Islet precursor cell (in vitro differentiated cells): ENCODE data around the gene CCDC88C.
"Not testable (repeated sequence)": the region's sequence is repeated elsewhere in the genome, so short reads cannot be mapped to it uniquely, and the experiment has no call there.

ENCODE experiments used
- DNase-seq: peaks from one replicate; pipeline ENCODE4 v3.0.0-alpha.2; 2018

Gene CCDC88C

DNA sequence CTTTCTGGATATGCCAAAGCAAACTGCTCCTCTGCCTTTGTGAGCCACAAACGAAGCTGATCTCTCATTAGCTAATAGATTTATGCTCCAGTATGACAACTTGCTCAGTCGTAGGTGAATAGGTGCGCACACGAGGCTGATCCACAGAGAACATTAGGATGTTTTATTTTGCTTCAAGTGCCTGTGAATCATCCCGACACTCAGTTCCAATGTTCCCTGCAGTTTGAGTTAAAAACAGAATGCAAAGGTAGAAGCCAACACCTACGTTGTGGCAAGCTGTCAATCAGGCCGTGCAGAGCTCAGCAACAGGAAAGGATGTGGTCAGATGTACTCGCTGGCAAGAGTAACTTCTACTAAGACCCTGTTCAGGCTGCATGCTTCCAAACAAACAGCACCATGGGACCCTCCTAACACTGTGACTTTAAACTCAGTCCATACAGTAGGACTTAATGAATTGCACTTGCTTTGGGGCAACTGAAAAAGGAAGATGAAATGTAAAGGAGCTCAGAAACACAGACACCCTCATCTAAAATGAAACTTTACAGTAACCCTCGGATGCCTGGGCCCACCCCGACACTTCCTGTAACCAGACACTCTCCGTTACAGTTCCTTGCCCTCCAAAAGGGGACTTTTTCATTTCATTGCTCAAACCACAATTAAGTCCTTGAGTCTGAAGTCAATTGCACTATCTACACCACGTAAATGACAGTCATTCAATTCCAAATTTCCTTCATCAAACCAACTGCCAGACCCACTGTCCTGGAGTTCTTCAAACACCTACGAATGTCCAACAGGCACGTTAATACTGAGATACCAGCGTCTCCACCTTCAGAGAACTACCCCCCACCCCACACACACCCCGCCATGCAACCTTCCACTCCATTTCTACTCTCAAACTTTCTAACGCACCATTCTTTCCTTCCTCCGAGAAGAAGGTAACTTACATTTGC lies 1.6 kb downstream of the CCDC88C start:
- peak; percentile 68 for DNase-seq

DNA sequence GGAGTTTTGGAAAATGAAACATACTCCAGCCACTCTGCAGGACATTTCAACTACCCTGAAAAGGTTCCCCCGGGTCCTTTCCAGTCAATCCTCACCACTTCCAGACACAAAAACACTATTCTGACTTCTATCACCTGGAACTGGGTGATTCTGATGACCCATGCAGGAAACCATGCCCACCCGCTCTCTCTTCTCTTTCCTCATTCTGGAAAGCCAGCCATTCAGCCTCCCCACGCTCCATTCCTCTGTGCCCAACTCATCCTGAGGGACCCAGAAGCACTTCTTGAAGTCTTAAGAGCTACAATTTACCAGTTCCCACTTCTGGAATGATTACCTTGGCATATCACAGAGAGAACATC lies 3.2 kb downstream of the CCDC88C start:
- DNase-seq: no peak

GRCh38 chr14:91413547-91414474 lies 3.8 kb downstream of the CCDC88C start:
- DNase-seq: peak; percentile 84

- peak; percentile 4 for DNase-seq
Measured at GRCh38 chr14:91412939-91413338, 4.7 kb downstream of the CCDC88C start.

DNA sequence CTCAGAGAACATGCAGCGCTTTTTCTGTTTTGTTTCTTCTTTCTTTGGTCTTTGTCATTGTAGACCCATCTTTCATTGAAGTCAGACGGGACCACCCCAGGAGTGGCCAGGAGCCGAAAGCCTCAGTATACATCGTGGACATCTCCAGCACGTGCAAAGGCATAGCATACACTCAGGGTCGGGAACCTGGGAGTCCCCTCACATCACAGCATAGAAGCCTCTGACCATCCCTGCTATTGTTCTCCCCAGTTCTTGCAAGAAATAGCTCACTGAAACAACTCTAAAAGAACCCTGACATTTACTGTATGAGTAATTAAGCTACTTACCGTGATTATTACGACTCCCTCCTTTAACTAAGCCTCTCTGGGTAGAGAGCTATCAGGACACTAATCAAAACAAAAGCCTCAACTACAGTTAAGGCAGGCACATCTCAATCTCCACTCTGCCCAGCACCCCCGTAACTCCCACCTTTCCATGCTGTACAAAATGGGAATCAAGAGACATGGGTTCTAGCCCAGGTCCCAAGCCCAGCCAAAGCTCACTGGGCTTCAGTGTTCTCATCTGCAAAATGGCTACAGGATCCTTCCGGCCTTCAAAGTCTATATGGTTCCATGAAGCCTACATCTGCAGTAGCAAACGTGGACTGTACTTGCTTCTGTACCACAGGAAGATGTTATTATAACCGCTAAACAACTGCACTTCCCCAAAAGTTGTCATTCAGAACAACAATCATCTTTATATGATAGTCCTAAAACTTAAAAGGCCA lies 6.7 kb downstream of the CCDC88C start:
- no peak for DNase-seq

DNA sequence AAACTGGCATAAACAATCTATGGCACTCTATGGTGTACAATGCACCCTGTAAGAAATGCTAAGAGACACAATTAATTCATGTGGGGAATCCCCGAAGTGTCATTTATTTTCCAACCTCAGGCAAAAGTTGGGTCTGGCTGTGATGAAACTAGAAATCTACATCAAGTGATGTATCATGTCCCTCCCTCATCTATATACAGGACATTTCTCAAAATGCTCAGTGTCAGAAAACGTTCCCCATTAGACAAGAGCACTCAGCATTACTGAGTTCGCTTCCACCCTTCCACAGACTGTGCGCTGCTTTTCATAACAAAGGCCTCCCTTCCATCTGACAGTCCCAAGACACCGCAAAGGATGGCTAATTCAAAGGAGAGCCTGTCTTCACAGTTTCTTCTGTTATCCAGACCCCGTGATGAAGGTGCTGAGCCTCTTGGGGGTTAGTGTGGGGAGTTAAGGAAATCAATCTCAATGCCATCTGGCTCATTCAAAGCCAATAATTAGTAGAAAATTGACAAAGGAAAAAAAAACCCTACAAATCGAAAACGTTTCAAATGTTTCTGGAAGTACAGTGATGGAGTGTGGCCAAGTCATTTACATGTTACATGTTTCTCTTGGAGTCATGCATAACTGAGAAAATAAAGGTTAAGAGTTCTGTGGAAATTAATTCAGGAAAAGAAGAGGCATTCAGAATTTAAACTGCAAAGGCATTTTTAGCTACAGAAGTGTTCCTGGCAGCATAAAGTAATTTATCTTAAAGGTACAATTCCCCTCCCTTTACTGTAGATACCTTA lies 7.5 kb downstream of the CCDC88C start:
- DNase-seq: no peak

DNA sequence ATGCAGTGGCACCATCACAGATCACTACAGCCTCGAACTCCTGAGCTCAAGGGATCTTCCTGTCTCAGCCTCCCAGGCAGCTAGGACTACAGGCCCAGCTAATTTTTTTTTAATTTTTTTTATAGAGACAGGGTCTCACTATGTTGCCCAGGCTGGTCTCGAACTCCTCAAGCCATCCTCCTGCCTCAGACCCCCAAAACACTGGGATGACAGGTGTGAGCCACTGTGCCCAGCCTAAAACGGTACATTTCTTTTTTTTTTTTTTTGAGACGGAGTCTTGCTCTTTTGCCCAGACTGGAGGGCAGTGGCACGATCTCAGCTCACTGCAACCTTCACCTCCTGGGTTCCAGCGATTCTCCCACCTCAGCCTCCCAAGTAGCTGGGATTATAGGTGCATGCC lies 8.4 kb downstream of the CCDC88C start:
- not testable (repeated sequence) for DNase-seq

DNA sequence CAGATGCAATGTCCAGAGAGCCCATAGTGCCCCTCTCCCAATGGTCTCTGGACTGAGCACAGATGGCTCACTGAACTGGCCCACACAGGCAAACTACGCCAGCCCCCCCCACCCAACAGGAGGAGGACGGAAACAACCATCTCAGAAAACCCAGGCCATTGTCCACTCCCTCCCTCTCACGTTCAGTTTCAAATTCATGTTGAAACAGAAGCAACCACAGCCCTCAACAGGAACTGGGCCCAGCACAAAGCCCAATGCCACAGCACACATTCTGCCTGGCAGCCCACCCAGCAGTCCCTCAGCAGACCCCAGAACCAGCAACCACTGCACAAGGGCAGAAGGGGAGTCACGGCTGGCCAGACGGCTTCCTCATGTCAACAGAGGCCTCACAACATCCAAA lies 10.6 kb downstream of the CCDC88C start:
- DNase-seq: no peak

DNA sequence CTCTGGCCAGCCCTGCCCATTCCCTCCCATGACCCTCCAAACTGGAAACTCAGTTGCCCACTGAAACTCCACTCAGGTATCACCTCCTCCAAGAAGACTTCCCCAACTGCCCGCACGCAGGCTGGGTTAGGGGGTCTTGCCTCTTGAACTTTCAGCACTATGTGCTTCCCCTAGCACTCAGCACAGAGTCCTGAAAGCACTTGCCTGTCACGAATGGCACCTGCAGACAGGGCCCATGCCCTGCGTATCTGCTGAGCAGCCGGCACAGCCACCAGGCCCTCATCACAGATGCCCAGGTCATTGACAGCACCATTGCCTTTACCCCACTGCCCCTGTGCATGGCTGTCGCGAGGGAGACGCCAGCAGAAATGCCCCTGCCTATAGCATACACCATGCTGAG lies 11.2 kb downstream of the CCDC88C start:
- no peak for DNase-seq

DNA sequence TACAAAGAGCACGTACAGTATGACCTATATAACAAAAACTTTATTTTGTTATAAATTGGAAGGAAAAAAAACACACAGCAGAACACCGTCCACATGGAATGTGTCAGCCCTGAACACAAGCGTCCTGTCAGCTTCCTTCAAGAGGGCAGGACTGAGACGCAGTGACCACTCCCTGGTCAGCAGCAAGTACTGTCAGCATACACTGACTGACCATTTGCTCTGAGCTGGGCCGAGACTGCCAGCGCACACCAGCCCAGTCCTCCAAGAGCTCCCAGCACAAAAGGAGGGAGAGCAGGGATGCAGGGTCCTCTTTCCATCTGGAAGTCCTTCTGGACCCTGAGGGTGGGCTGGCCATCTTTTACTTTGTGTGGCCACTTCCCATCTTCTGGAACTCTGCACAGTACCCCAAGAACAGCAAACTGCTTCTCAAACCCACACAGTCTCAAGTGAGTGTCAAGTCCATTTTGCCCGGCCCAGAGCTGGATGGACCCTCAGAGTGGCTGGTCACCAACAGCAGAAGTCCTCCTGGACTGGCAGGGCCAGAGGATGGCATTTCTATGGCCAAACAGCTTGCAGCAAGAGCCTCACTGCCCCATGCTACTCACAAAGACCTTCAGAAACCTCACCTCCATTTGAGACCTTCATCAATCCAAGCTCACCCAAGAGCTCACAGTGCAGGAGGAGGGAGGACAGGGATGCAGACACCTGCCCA lies 11.7 kb downstream of the CCDC88C start:
- DNase-seq: no peak

- DNase-seq: no peak
Measured at GRCh38 chr14:91405241-91405721, 12.3 kb downstream of the CCDC88C start.

DNA sequence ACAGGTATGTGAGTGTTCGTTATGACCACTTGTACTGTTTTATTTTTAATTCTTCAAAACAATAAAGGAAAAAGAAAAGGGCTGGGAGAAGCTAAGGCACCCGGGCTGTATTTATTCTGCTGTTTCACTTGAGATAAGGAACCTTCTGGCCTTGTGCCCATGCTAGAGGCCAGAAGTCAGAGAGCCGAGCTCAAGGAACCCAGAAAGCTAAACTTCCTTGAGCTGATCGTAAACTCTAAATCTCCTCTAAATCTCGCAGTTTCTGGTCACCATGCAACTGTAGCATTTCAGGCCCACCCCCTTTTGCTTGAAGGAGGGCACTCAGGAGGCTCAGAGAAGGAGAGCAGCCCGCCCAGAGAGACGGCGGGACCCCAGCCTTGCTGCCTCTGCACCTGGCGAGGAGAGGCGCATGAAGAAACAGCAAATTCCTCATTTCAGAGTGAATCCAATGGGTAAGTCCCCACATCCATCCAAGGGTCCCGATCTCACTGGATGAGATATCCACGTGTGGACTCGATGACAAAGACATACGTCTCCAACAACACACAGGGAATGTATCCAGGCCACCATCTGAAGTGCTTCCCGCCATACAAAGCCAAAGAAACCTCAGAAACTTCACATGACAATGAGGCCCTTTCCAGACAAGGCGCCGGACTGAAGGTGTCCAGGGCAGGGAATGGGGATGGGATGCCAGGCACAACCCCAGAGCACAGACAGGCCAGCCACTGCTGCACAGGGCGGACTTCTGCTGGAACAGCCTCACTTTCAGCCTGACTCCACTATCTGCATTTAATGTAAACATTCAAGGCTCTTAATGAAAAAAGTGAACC lies 14.6 kb downstream of the CCDC88C start:
- DNase-seq: no peak

- DNase-seq: no peak
Measured at GRCh38 chr14:91402348-91402747, 15.3 kb downstream of the CCDC88C start.

- no peak for DNase-seq
Measured at GRCh38 chr14:91401751-91402150, 15.9 kb downstream of the CCDC88C start.

- DNase-seq: no peak
Measured at GRCh38 chr14:91400696-91401095, 16.9 kb downstream of the CCDC88C start.

DNA sequence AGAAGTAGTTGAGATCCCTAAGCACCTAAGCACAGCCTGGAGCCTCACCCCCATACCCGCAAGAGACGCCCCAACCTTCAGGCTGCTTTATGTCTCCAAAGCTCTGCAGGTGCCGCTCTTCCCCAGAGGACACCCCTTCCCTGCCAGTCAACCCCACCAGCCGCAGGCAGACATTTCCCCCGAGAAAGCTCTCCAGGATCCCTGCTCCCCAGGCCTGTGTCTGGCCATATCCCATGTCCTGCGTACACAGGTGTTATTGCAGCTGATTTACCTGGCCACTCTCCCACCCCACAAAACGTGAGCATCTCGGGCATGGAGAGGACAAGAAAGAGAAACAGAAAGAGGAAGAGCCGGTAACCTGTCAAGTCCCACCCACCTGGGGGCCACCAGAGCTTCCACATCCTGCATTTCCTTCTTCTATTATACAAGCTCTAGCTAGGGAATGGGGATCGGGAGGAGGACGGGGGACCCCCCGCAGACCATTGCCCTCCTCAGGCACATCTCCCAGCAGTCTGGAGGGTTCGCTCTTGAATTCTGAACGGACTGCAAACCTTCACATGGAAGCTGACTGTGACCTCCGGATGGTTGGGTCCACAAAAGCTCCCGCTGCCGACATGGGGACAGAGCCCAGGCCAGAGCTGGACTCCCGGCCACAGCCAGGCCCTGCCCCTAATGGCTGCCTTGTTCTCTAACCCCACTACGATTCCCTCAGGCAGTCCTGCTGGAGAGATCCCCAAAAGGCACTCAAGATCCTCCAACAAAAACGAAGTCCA lies 17.6 kb downstream of the CCDC88C start:
- DNase-seq: no peak

- DNase-seq: peak; percentile 87
Measured at GRCh38 chr14:91398707-91399106, 18.9 kb downstream of the CCDC88C start.

- no peak for DNase-seq
Measured at GRCh38 chr14:91397965-91398591, 19.5 kb downstream of the CCDC88C start.
